Measurements from ENCODE around the gene POLE3.
"Not testable (repeated sequence)": the region's sequence is repeated elsewhere in the genome, so short reads cannot be mapped to it uniquely, and the experiment has no call there.

Gene POLE3

GRCh38 chr9:113410207-113410864 lies at the start of gene POLE3, which contains the start of gene C9orf43:
TSS of gene POLE3 (minus strand) at chr9:113410675. CDS start at chr9:113410293, 382 bp downstream.
TSS of gene C9orf43 (plus strand) at chr9:113410747. CDS start at chr9:113413494, 2,747 bp downstream.
- DNase-seq (ENCODE audit: low read depth), result peak; percentile 89

GRCh38 chr9:113456235-113456634 lies 45.8 kb upstream of the POLE3 start:
- DNase-seq (ENCODE audit: low read depth), result no peak

GRCh38 chr9:113454914-113455761 lies 44.7 kb upstream of the POLE3 start:
- DNase-seq (ENCODE audit: low read depth), result no peak

GRCh38 chr9:113452113-113452605 lies 41.7 kb upstream of the POLE3 start:
- DNase-seq (ENCODE audit: low read depth), result no peak

- no peak for DNase-seq (ENCODE audit: low read depth)
Measured at GRCh38 chr9:113449376-113449775, 38.9 kb upstream of the POLE3 start.

GRCh38 chr9:113446323-113446740 lies 35.9 kb upstream of the POLE3 start:
- no peak for DNase-seq (ENCODE audit: low read depth)

GRCh38 chr9:113444736-113445135 lies 34.3 kb upstream of the POLE3 start:
- DNase-seq (ENCODE audit: low read depth), result no peak

GRCh38 chr9:113437716-113438115 lies 27.2 kb upstream of the POLE3 start:
- not testable (repeated sequence) for DNase-seq (ENCODE audit: low read depth)

GRCh38 chr9:113436728-113437515 lies 26.4 kb upstream of the POLE3 start:
- no peak for DNase-seq (ENCODE audit: low read depth)

- no peak for DNase-seq (ENCODE audit: low read depth)
Measured at GRCh38 chr9:113431191-113431590, 20.7 kb upstream of the POLE3 start.

- DNase-seq (ENCODE audit: low read depth), result no peak
Measured at GRCh38 chr9:113428062-113428615, 17.7 kb upstream of the POLE3 start.

GRCh38 chr9:113427629-113428028 lies 17.2 kb upstream of the POLE3 start:
- DNase-seq (ENCODE audit: low read depth), result no peak

GRCh38 chr9:113426701-113427100 lies 16.2 kb upstream of the POLE3 start:
- DNase-seq (ENCODE audit: low read depth), result no peak

- no peak for DNase-seq (ENCODE audit: low read depth)
Measured at GRCh38 chr9:113425072-113425471, 14.6 kb upstream of the POLE3 start.

GRCh38 chr9:113421726-113422125 lies 11.3 kb upstream of the POLE3 start:
- DNase-seq (ENCODE audit: low read depth), result no peak

GRCh38 chr9:113417370-113417769 lies 6.9 kb upstream of the POLE3 start:
- no peak for DNase-seq (ENCODE audit: low read depth)

GRCh38 chr9:113416149-113416721 lies 5.8 kb upstream of the POLE3 start:
- DNase-seq (ENCODE audit: low read depth), result no peak

GRCh38 chr9:113409883-113410206 lies 630 bp downstream of the POLE3 start:
- DNase-seq (ENCODE audit: low read depth), result no peak

GRCh38 chr9:113409481-113409880 lies 994 bp downstream of the POLE3 start:
- DNase-seq (ENCODE audit: low read depth), result no peak

- peak; percentile 25 for DNase-seq (ENCODE audit: low read depth)
Measured at GRCh38 chr9:113406873-113407511, 3.5 kb downstream of the POLE3 start.

GRCh38 chr9:113406353-113406752 lies 4.1 kb downstream of the POLE3 start:
- not testable (repeated sequence) for DNase-seq (ENCODE audit: low read depth)

Data from stimulated activated CD8-positive, alpha-beta memory T cell treated with anti-CD3 and anti-CD28 coated beads, Interleukin-12 subunit alpha, Interleukin-12 subunit beta, amount 100 ng/mL, for 1 hour (primary cell).